ENCODE data around the gene ATG7.

The ATG7 gene

GRCh38 chr3:11362600-11362999 is 90.4 kb downstream of the ATG7 start:
- DNase-seq (ENCODE audit: low read depth) = no peak

GRCh38 chr3:11363715-11364114 is 91.5 kb downstream of the ATG7 start:
- no peak for DNase-seq (ENCODE audit: low read depth)

GRCh38 chr3:11364181-11364580 is 92.0 kb downstream of the ATG7 start:
- DNase-seq (ENCODE audit: low read depth) = no peak

GRCh38 chr3:11367143-11367693 is 95.0 kb downstream of the ATG7 start:
- no peak for DNase-seq (ENCODE audit: low read depth)

GRCh38 chr3:11370191-11370590 is 98.0 kb downstream of the ATG7 start:
- no peak for DNase-seq (ENCODE audit: low read depth)

- no peak for DNase-seq (ENCODE audit: low read depth)
Measured at GRCh38 chr3:11370966-11371365, 98.8 kb downstream of the ATG7 start.

- no peak for DNase-seq (ENCODE audit: low read depth)
Measured at GRCh38 chr3:11371747-11372146, 99.5 kb downstream of the ATG7 start.

GRCh38 chr3:11373235-11373634 is 101.0 kb downstream of the ATG7 start:
- no peak for DNase-seq (ENCODE audit: low read depth)

GRCh38 chr3:11373654-11374053 is 101.5 kb downstream of the ATG7 start:
- DNase-seq (ENCODE audit: low read depth) = no peak

GRCh38 chr3:11375333-11376088 is 103.3 kb downstream of the ATG7 start:
- DNase-seq (ENCODE audit: low read depth) = no peak

- DNase-seq (ENCODE audit: low read depth) = no peak
Measured at GRCh38 chr3:11377719-11378118, 105.5 kb downstream of the ATG7 start.

- DNase-seq (ENCODE audit: low read depth) = no peak
Measured at GRCh38 chr3:11379238-11379823, 107.1 kb downstream of the ATG7 start.

- no peak for DNase-seq (ENCODE audit: low read depth)
Measured at GRCh38 chr3:11379824-11380701, 107.9 kb downstream of the ATG7 start.

- DNase-seq (ENCODE audit: low read depth) = no peak
Measured at GRCh38 chr3:11381141-11381540, 108.9 kb downstream of the ATG7 start.

- DNase-seq (ENCODE audit: low read depth) = no peak
Measured at GRCh38 chr3:11381563-11381962, 109.4 kb downstream of the ATG7 start.

- no peak for DNase-seq (ENCODE audit: low read depth)
Measured at GRCh38 chr3:11382146-11382745, 110.0 kb downstream of the ATG7 start.

- no peak for DNase-seq (ENCODE audit: low read depth)
Measured at GRCh38 chr3:11384074-11384473, 111.9 kb downstream of the ATG7 start.

- no peak for DNase-seq (ENCODE audit: low read depth)
Measured at GRCh38 chr3:11385326-11385725, 113.1 kb downstream of the ATG7 start.

- no peak for DNase-seq (ENCODE audit: low read depth)
Measured at GRCh38 chr3:11385891-11386290, 113.7 kb downstream of the ATG7 start.

GRCh38 chr3:11386465-11387113 is 114.4 kb downstream of the ATG7 start:
- no peak for DNase-seq (ENCODE audit: low read depth)

GRCh38 chr3:11389386-11390268 is 117.4 kb downstream of the ATG7 start:
- no peak for DNase-seq (ENCODE audit: low read depth)
